ENCODE data around the gene CAD. TPM values are rescaled to one million over a fixed set of nuclear protein-coding genes. Genes with fewer than 3 reads are reported as not detected.

Gene CAD
- total RNA-seq, 1 experiment from 2014 or later, result 114 TPM

DNA sequence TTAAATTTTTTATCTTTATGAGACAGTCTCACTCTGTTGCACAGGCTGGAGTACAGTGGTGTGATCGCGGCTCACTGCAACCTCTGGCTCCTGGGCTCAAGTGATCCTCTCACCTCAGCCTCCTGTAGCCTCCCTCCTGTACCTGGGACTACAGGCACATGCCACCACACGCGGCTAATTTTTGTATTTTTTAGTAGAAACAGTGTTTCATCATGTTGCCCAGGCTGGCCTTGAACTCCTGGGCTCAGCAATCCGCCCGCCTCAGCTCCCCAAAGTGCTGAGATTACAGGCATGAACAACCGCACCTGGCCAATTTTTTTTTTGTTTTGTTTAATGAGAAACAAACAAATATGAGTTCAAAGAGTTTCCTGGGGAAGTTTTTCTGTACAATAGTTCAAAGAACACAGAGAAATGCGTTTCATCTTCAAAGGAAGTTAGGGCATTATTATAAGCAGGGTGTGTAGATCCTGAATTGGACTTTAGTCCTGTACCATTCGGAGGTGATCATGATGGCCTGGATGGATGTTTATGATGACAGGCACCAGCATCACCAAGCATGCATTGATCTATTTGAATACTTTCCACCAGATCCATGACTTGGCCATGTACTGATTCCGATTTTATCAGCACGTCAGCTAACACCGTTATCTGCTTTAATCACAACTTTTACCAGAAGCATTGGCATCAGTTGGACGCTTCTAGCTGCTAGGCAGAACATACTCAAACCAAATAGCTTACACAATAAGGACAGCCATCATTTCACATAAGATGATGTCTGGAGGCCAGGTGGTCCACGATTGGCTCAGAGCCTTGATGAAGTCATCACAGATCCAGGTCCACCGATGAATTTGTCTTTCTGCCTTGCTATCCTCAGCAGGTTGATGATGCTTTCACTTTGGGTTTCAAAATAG is 39.5 kb upstream of the CAD start:
- intact Hi-C loops (cut with micrococcal nuclease), result no loop called here
- Histone ChIP-seq H2AFZ (ENCODE audit: low read depth, low read length, poor library complexity, severe bottlenecking) (no peak overlapping the region), H3K36me3 (ENCODE audit: control insufficient read depth in 1 of 2, insufficient read depth in 2 of 2, low read length in 2 of 2) (no peaks in the 10 kb centered on the region), H3K79me2 (ENCODE audit: insufficient read depth, low read length) (no peaks in the 10 kb centered on the region), H3K27me3 (ENCODE audit: insufficient read depth, low read length) (peaks cover 16% of the 10 kb centered on the region; the same call in 1 of the 2 replicates), H3K4me1 (ENCODE audit: control insufficient read depth in 1 of 2, insufficient read depth in 2 of 2, low read length in 2 of 2) (no peaks in the 10 kb centered on the region), H4K20me1 (ENCODE audit: insufficient read depth) (no peaks in the 10 kb centered on the region), H3K4me3 (replicated peaks in 1 of 2; ENCODE audit: low read depth in 1 of 2, low read length in 2 of 2) (no peak overlapping the region), H3K4me2 (ENCODE audit: low read length) (no peak overlapping the region), H3K9me3 (ENCODE audit: control insufficient read depth in 1 of 2, insufficient read depth in 1 of 2, low read depth in 1 of 2, low read length in 2 of 2) (no peaks in the 10 kb centered on the region), H3K27ac (ENCODE audit: low read depth, low read length) (no peak overlapping the region), H3K9ac (ENCODE audit: low read length) (no peak overlapping the region), H3K9me2 (ENCODE audit: insufficient read depth) (no peaks in the 10 kb centered on the region)
- DNase-seq (ENCODE audit: low read depth, low spot score), result no peak
- POLR2A ChIA-PET, result no interaction called here
- BruUV-seq (replicated peaks), result no TSS peak
- RAD21 ChIA-PET (ENCODE audit: low non-redundant PET in 1 of 2, low total read pairs in 2 of 2, uncharacterized antibody in 2 of 2, unreplicated experiment in 2 of 2), result no interaction called here
- CTCF ChIA-PET, result no interaction called here
- no peak for ATAC-seq
- no peak for TF ChIP-seq CEBPB (IDR thresholded peaks at IDR 0.05; ENCODE audit: low read depth)
- no peak for TF ChIP-seq JUND (IDR thresholded peaks at IDR 0.05)
- TF ChIP-seq EZH2 (IDR thresholded peaks at IDR 0.05), result no peak
- TF ChIP-seq, protein P1, sequence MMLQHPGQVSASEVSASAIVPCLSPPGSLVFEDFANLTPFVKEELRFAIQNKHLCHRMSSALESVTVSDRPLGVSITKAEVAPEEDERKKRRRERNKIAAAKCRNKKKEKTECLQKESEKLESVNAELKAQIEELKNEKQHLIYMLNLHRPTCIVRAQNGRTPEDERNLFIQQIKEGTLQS (IDR thresholded peaks at IDR 0.05), result no peak

- no peaks in the 10 kb centered on the region for H3K9me3 ChIP-seq (ENCODE audit: control insufficient read depth in 1 of 2, insufficient read depth in 1 of 2, low read depth in 1 of 2, low read length in 2 of 2)
- TF ChIP-seq ZFX (IDR thresholded peaks at IDR 0.05), result no peak
- TF ChIP-seq, protein P2, sequence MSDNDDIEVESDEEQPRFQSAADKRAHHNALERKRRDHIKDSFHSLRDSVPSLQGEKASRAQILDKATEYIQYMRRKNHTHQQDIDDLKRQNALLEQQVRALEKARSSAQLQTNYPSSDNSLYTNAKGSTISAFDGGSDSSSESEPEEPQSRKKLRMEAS (IDR thresholded peaks at IDR 0.05), result no peak
- no peak for TF ChIP-seq EZH2 (IDR thresholded peaks at IDR 0.05)
- no peak for TF ChIP-seq YY1 (IDR thresholded peaks at IDR 0.05; ENCODE audit: extremely low read depth, insufficient replicate concordance, low read depth, low read length)
- TF ChIP-seq EZH2phosphoT487 (IDR thresholded peaks at IDR 0.05; ENCODE audit: borderline replicate concordance), result no peak
- no peak for TF ChIP-seq POLR2A (IDR thresholded peaks at IDR 0.05; ENCODE audit: borderline replicate concordance, extremely low read depth, insufficient read depth, insufficient read length)
- TF ChIP-seq SP1 (IDR thresholded peaks at IDR 0.05; ENCODE audit: low read depth), result no peak
- TF ChIP-seq POLR2AphosphoS5 (IDR thresholded peaks at IDR 0.05; ENCODE audit: low read depth, low read length), result no peak
- TF ChIP-seq FOSL1 (IDR thresholded peaks at IDR 0.05; ENCODE audit: low read depth), result no peak
- ChIA-PET CTCF (no interaction called here), RAD21 (ENCODE audit: low non-redundant PET in 1 of 2, low total read pairs in 2 of 2, uncharacterized antibody in 2 of 2, unreplicated experiment in 2 of 2) (no interaction called here), POLR2A (no interaction called here)
- intact Hi-C loops (cut with micrococcal nuclease), result no loop called here
- ATAC-seq (no peak), DNase-seq (ENCODE audit: low read depth, low spot score) (no peak)
- no peaks in the 10 kb centered on the region for H3K9me2 ChIP-seq (ENCODE audit: insufficient read depth)
- H3K27me3 ChIP-seq (ENCODE audit: insufficient read depth, low read length), result peaks cover 16% of the 10 kb centered on the region; the same call in 1 of the 2 replicates
- no TSS peak for BruUV-seq (replicated peaks)
- no peaks in the 10 kb centered on the region for H4K20me1 ChIP-seq (ENCODE audit: insufficient read depth)
- H3K79me2 ChIP-seq (ENCODE audit: insufficient read depth, low read length), result no peaks in the 10 kb centered on the region
- no peak overlapping the region for H3K27ac ChIP-seq (ENCODE audit: low read depth, low read length)
- no peak overlapping the region for H3K4me3 ChIP-seq (replicated peaks in 1 of 2; ENCODE audit: low read depth in 1 of 2, low read length in 2 of 2)
- no peaks in the 10 kb centered on the region for H3K36me3 ChIP-seq (ENCODE audit: control insufficient read depth in 1 of 2, insufficient read depth in 2 of 2, low read length in 2 of 2)
- no peaks in the 10 kb centered on the region for H3K4me1 ChIP-seq (ENCODE audit: control insufficient read depth in 1 of 2, insufficient read depth in 2 of 2, low read length in 2 of 2)
- no peak overlapping the region for H3K9ac ChIP-seq (ENCODE audit: low read length)
- H3K4me2 ChIP-seq (ENCODE audit: low read length), result no peak overlapping the region
- H2AFZ ChIP-seq (ENCODE audit: low read depth, low read length, poor library complexity, severe bottlenecking), result no peak overlapping the region
These were observed 38.7 kb upstream of the CAD start for GRCh38 chr2:27178469-27178868.

Measured in HCT116 (cell line).